GM18909 (cell line): ENCODE measurements around the gene CAVIN1.
"Not testable (repeated sequence)": the region's sequence is repeated elsewhere in the genome, so short reads cannot be mapped to it uniquely, and the experiment has no call there.

Source experiments
- ATAC-seq: cut with Tn5 transposase; IDR thresholded peaks from one replicate; pipeline ENCODE4 v1.9.1; 2021; ENCODE audit warnings: mild to moderate bottlenecking; ENCODE audit not compliant: unreplicated experiment, poor library complexity

CAVIN1 gene

GRCh38 chr17:42386777-42387657, 36.0 kb downstream of the CAVIN1 start:
- ATAC-seq: no peak

GRCh38 chr17:42381898-42382297, 41.2 kb downstream of the CAVIN1 start:
- ATAC-seq: no peak

DNA sequence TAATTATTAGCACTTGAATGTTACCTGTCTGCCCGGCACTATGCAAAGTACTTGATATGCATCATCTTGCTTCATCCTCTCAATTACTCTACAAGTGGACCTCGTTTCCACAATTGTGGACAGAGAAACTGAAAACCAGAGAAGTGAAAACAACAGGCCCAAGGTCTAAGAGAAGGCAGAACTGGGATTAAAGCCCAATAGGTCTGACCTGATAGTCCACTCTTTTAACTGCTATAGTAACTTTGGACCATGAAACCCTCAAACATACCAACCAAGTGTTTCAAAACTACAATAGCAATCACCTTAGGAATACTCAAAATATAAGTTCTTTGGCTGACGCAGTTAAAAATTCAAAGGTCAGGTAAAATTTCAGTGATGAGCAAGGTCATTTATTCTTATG, 42.1 kb downstream of the CAVIN1 start:
- ATAC-seq: no peak

DNA sequence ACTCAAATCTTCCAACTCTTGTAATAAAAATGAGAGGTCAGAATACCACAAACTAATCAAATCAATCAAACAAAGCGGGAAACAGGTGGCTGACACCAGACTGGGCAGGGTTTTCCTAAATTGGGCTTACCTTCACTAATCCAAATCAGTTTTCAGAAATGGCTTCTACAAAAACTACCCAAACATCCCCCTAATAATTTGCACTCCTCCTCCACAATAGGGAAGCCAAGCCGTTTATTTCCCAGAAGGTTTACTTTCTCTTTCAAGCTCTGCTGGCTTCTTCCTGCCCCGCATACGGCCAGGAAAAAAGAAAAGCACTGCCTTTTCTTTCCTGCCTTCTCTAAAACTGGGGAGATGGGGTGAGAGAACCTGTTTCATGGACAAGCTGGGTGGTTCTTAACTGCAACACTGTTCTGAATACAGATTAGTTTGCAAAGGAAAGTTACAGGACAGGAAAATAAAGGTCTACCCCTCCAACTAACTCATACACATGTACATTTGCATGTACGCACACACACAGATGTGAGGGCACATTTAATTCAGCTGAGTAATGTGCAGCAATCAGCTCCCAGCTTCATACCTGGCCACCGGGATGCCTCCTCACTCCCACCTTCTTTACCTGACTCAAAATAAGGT, 44.0 kb downstream of the CAVIN1 start:
- ATAC-seq: no peak

DNA sequence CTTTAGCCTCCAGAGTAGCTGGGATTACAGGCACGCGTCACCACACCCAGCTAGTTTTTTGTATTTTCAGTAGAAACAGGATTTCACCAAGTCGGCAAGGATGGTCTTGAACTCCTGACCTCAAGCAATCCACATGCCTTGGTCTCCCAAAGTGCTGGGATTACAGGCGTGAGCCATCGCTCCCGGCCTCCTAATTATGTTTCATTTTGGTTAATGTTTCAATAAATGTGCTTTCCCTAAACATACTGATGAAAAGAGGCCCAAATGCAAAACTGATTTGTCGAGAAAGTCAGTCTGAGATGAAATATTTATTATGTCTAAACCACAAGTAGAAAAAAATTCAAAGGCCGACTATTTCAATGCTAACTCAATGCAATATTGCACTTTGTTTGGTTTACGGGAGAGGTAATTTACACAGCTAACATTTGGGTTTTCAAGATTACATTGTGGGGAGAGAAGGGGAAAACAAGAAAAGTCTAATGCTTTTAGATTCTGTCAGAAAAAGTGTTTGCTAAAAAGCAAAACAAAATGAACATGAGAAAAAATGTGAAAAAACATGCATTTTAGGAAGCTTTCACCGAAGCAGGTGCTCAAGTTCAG, 44.6 kb downstream of the CAVIN1 start:
- no peak for ATAC-seq

DNA sequence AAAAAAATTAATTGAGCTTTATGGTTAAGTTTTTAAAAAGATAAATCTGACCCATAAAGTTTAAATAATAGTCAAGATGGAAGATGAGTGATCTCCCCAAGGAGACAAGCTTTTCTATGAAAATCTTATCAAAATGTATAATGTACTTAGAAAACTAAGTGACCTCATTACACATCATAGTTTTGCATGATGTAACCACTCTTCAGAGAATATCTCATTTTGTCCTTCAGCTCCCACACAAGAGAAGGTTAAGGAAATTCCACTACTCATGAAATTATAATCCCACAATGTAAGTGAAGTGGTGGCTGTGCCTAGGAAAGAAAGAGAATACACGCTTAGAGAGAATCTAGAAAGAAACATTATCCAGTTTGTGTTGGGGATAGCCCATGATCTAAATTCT, 49.2 kb downstream of the CAVIN1 start:
- ATAC-seq: no peak

DNA sequence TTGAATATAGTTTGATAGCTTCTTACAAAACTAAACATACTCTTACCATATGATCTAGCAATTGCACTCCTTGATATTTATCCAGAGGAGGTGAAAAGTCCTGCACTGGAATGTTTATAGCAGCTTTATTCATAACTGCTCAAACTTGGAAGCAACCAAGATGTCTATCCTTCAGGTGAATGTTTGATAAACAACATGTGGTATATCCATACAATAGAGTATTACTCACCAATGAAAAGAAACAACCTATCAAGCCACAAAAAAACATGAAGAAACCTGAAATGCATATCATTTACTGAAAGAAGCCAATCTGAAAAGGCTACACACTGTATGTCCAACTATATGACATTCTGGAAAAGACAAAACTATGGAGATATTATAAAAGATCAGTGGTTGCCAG, 50.9 kb downstream of the CAVIN1 start:
- ATAC-seq: no peak

DNA sequence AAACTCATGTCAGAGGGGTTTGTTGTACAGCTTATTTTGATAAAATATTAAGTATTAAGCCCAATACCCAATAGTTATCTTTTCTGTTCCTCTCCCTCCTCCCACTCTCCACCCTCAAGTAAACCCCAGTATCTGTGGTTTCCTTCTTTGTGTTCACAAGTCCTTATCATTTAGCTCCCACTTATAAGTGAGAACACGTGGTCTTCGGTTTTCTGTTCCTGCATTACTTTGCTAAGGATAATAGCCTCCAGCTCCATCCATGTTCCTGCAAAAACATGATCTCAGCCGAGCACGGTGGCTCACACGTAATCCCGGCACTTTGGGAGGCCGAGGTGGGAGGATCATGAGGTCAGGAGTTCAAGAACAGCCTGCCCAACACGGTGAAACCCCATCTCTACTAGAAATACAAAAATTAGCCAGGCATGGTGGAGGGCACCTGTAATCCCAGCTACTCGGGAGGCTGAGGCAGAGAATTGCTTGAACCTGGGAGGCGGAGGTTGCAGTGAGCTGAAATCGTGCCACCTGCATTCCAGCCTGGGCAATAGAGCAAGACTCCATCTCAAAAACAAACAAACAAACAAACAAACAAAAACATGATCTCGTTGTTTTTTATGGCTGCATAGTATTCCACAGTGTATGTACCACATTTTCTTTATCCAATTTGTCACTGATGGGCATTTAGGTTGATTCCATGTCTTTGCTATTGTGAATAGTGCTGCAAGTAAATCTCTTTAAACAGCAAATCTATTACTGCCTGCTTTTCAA, 54.1 kb downstream of the CAVIN1 start:
- ATAC-seq: not testable (repeated sequence)

DNA sequence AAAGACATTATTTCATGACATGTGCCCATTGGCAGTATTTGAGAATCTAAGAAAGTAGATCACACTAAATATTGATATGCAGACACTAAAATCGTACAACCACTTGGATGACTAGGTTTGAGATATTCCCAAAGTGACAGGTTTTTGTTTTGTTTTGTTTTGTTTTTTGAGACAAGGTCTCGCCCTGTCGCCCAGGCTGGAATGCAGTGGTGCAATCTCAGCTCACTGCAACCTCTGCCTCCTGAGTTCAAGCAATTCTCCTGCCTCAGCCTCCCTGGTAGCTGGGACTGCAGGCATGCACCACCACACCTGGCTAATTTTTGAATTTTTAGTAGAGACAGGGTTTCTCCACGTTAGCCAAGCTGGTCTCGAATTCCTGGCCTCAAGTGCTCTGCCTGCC, 54.7 kb downstream of the CAVIN1 start:
- not testable (repeated sequence) for ATAC-seq

DNA sequence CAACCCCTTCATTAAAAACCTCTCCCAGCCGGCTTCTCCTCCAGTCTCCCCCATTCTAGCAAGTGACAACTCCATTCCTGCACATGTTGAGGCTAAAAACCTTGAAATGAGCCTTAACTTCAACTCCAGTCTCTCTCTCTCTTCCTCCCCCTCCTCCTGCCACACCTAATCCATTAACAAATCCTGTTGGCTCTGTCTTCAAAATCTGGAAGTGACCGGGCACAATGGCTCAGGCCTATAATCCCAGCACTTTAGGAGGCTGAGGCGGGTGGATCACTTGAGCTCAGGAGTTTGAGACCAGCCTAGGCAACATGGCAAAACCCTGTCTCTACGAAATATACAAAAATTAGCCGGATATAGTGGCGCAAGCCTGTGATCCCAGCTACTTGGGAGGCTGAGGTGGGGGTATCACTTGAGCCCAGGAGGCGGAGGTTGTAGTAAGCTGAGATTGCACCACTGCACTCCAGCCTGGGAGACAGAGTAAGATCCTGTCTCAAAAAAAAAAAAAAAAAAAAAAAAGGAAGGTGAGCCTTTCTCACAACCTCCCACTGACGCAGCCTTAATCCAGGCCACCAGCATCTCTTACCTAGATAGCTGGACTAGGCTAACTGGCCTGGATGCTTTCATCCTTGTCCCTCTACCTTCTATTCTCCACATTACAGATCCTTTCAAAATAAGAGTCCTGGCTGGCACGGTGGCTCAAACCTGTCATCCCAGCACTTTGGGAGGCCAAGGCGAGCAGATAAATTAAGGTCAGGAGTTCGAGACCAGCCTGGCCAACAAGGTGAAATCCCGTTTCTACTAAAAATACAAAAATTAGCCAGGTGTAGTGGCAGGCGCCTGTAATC, 56.7 kb downstream of the CAVIN1 start:
- not testable (repeated sequence) for ATAC-seq

- no peak for ATAC-seq
Observed at GRCh38 chr17:42365136-42365535, 57.9 kb downstream of the CAVIN1 start.

DNA sequence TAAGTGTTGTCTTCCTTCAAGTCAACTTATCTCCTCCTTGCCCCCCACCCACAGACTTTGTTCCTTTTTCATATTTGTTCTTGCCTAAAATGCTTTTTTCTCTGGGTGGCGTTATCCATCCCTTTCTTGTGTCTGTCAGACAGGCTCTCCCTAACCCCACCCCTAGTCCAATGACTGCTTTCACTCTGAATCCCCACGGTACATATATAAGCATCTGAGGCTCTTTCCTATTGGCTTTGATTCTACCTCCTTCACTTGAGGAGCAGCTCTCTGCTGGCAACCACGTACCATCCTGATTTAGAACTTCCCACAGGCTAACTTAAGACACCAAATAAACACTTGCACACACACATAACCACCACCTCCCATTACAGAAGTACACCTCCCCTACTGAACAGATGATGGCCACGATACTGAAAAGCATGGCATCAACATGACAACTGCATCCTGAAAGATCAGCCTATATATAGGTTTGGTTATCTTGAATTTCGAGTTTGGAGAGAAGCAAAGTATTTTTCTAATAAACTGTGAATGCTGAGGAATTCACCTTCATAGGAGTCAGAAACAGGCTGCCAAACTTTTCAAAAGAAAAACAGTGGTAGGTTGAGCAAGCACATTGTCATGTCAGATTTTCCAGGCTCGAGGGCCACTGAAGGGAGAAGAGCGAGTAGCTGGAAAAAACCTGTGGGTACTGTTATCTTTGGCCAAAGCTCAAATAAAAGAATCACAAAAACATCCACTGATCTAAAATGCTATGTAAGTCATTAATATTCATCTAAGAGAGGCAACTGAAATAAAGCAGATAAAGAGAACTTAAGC, 59.1 kb downstream of the CAVIN1 start:
- ATAC-seq: no peak

DNA sequence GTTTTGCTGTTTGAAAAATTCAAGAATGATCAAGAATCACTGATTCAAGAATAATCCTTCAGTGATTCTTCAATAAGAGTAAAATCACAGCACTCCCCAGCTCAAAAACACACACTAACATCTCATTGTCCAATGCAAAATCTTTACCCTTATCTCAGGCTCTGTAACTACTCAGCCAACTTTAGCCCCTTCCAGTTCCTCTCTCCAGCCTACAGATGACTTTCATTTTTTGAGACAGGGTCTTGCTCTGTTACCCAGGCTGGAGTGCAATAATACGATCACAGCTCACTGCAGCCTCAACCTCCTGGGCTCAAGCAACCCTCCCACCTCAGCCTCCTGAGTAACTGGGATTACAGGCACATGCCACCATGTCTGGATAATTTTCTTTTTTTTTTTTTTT, 59.8 kb downstream of the CAVIN1 start:
- ATAC-seq: no peak

DNA sequence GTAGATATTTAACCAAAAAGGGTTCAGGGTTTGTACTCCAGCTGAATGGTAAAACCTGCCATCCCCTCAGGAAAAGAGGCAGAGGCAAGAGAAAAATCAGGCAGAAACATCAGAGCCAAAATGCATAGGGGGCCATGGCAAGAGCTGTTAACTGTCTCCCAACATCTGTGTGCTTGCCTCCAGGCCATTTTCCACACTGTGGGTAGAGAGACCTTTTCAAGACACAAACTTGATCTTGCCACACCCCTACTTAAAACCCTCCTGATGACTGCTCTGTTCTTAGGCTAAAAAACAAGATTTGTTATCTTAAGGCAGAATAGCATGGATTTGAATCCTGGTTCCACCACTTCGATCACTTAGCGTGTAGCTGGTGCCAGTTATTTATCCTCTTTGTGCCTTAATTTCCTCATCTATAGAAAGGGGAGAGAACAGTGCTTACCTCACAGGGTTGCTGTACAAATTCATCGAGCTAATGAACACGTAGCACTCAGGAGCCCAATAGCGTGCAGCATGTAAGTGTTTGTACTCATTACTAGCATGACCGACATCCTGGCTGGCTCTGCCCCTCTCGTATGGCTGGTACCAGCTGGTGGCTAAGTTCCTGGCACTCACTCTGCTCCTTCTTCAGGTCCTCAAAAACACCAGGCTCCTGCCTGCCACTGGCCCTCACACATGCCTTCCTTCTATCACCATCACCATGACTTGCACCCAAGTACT, 60.7 kb downstream of the CAVIN1 start:
- no peak for ATAC-seq

DNA sequence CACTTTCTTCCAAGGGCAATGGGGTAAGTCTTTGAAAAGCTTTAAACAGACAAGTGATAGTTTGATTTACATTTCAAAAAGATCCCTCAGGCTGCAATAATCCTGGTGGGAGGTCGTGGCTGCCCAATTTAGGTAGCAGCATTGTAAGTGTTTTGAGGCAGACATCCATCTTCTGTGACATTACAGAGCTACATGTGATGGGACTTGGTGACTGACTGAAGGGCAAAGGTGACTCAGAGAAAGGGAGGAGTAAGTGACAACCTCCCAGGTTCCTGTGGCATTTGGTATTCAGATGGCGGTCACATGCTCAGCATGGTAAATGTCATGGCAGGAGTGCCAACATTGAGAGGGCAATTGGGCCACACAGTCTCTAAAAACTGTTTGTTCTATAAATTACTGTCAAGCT, 61.3 kb downstream of the CAVIN1 start:
- ATAC-seq: no peak

DNA sequence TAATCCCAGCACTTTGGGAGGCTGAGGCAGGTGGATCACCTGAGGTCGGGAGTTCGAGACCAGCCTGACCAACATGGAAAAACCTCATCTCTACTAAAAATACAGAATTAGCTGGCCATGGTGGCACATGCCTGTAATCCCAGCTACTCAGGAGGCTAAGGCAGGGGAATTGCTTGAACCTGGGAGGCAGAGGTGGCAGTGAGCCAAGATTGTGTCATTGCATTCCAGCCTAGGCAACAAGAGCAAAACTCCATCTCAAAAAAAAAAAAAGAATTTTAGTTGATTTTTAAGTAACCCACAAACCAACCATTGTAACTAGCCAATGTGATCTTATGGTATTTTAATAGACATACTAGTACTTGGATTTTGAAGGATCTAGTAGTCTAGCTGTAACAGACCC, 62.7 kb downstream of the CAVIN1 start:
- not testable (repeated sequence) for ATAC-seq

DNA sequence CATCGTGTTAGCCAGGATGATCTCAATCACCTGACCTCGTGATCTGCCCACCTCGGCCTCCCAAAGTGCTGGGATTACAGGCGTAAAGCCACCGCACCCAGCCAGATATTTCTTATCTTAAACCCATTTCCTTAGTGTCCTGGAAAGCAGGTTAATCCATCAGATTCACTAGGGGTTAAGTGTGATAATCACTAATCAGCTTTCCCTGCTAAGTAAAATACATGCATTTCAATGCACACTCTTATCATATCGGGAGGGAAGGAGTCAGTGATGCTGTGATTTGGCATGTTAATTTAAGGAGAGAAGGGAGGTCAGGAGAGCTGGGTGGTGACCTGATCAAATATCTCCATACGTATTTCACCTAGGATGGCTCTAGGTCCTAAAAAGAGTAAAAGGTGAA, 63.9 kb downstream of the CAVIN1 start:
- no peak for ATAC-seq

- ATAC-seq: no peak
Observed at GRCh38 chr17:42358434-42358833, 64.6 kb downstream of the CAVIN1 start.
